H1 (cell line): Measurements from ENCODE around the gene TLCD3A. TPM values are rescaled to one million over a fixed set of nuclear protein-coding genes. Genes with fewer than 3 reads are reported as not detected.

Experiments
- CTCF ChIA-PET: fragments of 300-600 bp; sonication (Branson Sonifier 250); formaldehyde crosslinking; loops from one replicate; lab custom pipeline; 2021; ENCODE audit not compliant: partially characterized antibody; lab: Charles Lee
- POLR2A ChIA-PET: fragments of 300-600 bp; sonication (Branson Sonifier 250); formaldehyde crosslinking; loops from one replicate; lab custom pipeline; 2021; ENCODE audit warnings: inconsistent platforms; ENCODE audit not compliant: partially characterized antibody; lab: Charles Lee
- DNase-seq, 2 experiments: peaks; one replicate each; pipeline versions ENCODE4 v3.0.0 to v3.0.0-alpha.2; 2010 to 2022; ENCODE audit warnings: low spot score in 2 of 2, low read depth in 1 of 2, mixed read lengths in 1 of 2
- FAIRE-seq: peaks from 2 replicates; lab custom pipeline; 2011; peaks lifted over from hg19 to GRCh38; lab: Jason Lieb, UNC
- H2AFZ ChIP-seq: 2 replicates; pipeline ENCODE4 v1.8.1; 2012; ENCODE audit warnings: low read length, inconsistent platforms
- H2AK5ac ChIP-seq: 2 replicates; pipeline ENCODE4 v1.6.1; 2013; ENCODE audit warnings: low read depth, low read length
- H2BK120ac ChIP-seq: replicated peaks from 2 replicates; pipeline ENCODE3; 2013; ENCODE audit warnings: low read depth, low read length, inconsistent platforms
- H2BK12ac ChIP-seq: 2 replicates; pipeline ENCODE4 v1.6.1; 2013; ENCODE audit warnings: low read depth, low read length
- H2BK15ac ChIP-seq: 2 replicates; pipeline ENCODE4 v1.6.1; 2013; ENCODE audit warnings: low read length
- H2BK20ac ChIP-seq: 2 replicates; pipeline ENCODE4 v1.6.1; 2013; ENCODE audit warnings: low read length
- H2BK5ac ChIP-seq: 2 replicates; pipeline ENCODE4 v1.6.1; 2013; ENCODE audit warnings: low read depth, low read length
- H3K14ac ChIP-seq: 2 replicates; pipeline ENCODE4 v1.6.1; 2013; ENCODE audit warnings: inconsistent platforms; ENCODE audit not compliant: insufficient read length
- H3K18ac ChIP-seq: 2 replicates; pipeline ENCODE4 v1.6.1; 2013; ENCODE audit warnings: low read length; ENCODE audit errors: extremely low read depth
- H3K23ac ChIP-seq: 2 replicates; pipeline ENCODE4 v1.6.1; 2013; ENCODE audit warnings: inconsistent platforms; ENCODE audit not compliant: insufficient read length
- H3K23me2 ChIP-seq: 2 replicates; pipeline ENCODE4 v1.6.1; 2013; ENCODE audit warnings: low read depth, low read length
- H3K27ac ChIP-seq: 2 replicates; pipeline ENCODE4 v1.6.1; 2011; ENCODE audit warnings: low read depth, low read length, inconsistent platforms
- H3K27me3 ChIP-seq, 4 experiments: replicated peaks in 1 of 4; 1 replicate in 1 of 4; 2 replicates in 3 of 4; pipeline versions ENCODE4 v1.6.1 to v1.8.1; 2011 to 2013; ENCODE audit warnings: low read length in 3 of 4, mild to moderate bottlenecking in 3 of 4, inconsistent platforms in 2 of 4, mixed read lengths in 2 of 4, moderate library complexity in 1 of 4; ENCODE audit not compliant: control insufficient read depth in 3 of 4, insufficient read depth in 3 of 4; ENCODE audit errors: extremely low read depth in 1 of 4
- H3K36me3 ChIP-seq, 4 experiments: 2 replicates each; pipeline versions ENCODE4 v1.6.1 to v1.8.1; 2011 to 2013; ENCODE audit warnings: mild to moderate bottlenecking in 4 of 4, low read length in 3 of 4, moderate library complexity in 2 of 4, control low read depth in 1 of 4, inconsistent platforms in 1 of 4; ENCODE audit not compliant: insufficient read depth in 4 of 4, control insufficient read depth in 2 of 4
- H3K4ac ChIP-seq: replicated peaks from 2 replicates; pipeline ENCODE3; 2013; ENCODE audit warnings: low read length, low read depth, mixed read lengths, inconsistent platforms; ENCODE audit not compliant: insufficient read length
- H3K4me1 ChIP-seq, 4 experiments: replicated peaks in 1 of 4; 1 replicate in 1 of 4; 2 replicates in 3 of 4; pipeline versions ENCODE4 v1.6.1 to v1.8.1; 2011 to 2013; ENCODE audit warnings: low read length in 3 of 4, inconsistent platforms in 2 of 4, mixed read lengths in 1 of 4; ENCODE audit not compliant: insufficient read depth in 4 of 4, control insufficient read depth in 3 of 4
- H3K4me2 ChIP-seq, 2 experiments: 2 replicates each; pipeline versions ENCODE4 v1.6.1 to v1.8.1; 2011 to 2013; ENCODE audit warnings: low read depth in 2 of 2, low read length in 2 of 2, control low read depth in 1 of 2, inconsistent platforms in 1 of 2, mild to moderate bottlenecking in 1 of 2; ENCODE audit not compliant: insufficient read depth in 1 of 2
- H3K4me3 ChIP-seq, 4 experiments: fragments of 200-600, 300-600 bp in 1 of 4; sonication (generic), shearing (Covaris generic), sonication (Bioruptor Twin) in 1 of 4; 2 replicates each; pipeline versions ENCODE4 v1.5.1 to v1.8.1; 2011 to 2016; ENCODE audit warnings: low read length in 4 of 4, low read depth in 3 of 4, control low read depth in 2 of 4, inconsistent platforms in 2 of 4, mild to moderate bottlenecking in 2 of 4, mixed read lengths in 1 of 4, moderate library complexity in 1 of 4; ENCODE audit not compliant: insufficient read depth in 2 of 4; ENCODE audit errors: extremely low read depth in 1 of 4
- H3K56ac ChIP-seq: replicated peaks from 2 replicates; pipeline ENCODE3; 2013; ENCODE audit warnings: low read depth, mild to moderate bottlenecking, mixed read lengths, low read length, inconsistent platforms; ENCODE audit not compliant: insufficient read length
- H3K79me1 ChIP-seq: 2 replicates; pipeline ENCODE4 v1.6.1; 2013; ENCODE audit warnings: low read depth, low read length, control low read depth
- H3K79me2 ChIP-seq, 2 experiments: 2 replicates each; pipeline versions ENCODE4 v1.6.1 to v1.8.1; 2012 to 2013; ENCODE audit warnings: low read length in 2 of 2, mild to moderate bottlenecking in 2 of 2, inconsistent platforms in 1 of 2; ENCODE audit not compliant: insufficient read depth in 2 of 2, control insufficient read depth in 1 of 2
- H3K9ac ChIP-seq, 4 experiments: replicated peaks in 1 of 4; 1 replicate in 1 of 4; 2 replicates in 3 of 4; pipeline versions ENCODE4 v1.6.1 to v1.8.1; 2011 to 2013; ENCODE audit warnings: low read depth in 3 of 4, low read length in 3 of 4, control low read depth in 2 of 4, mild to moderate bottlenecking in 2 of 4, moderate library complexity in 2 of 4, inconsistent platforms in 1 of 4; ENCODE audit errors: extremely low read depth in 1 of 4
- H3K9me3 ChIP-seq, 2 experiments: 2 replicates each; pipeline versions ENCODE4 v1.6.1 to v1.8.1; 2012 to 2013; ENCODE audit warnings: mild to moderate bottlenecking in 2 of 2, moderate library complexity in 2 of 2, control low read depth in 1 of 2, inconsistent platforms in 1 of 2, low read depth in 1 of 2, low read length in 1 of 2, mixed read lengths in 1 of 2; ENCODE audit not compliant: insufficient read depth in 2 of 2
- H4K20me1 ChIP-seq, 2 experiments: replicated peaks in 1 of 2; 2 replicates each; pipeline versions ENCODE3 to v1.8.1; 2011 to 2013; ENCODE audit warnings: inconsistent platforms in 2 of 2, low read length in 2 of 2, mild to moderate bottlenecking in 1 of 2; ENCODE audit not compliant: insufficient read depth in 2 of 2, control insufficient read depth in 1 of 2
- H4K5ac ChIP-seq: 2 replicates; pipeline ENCODE4 v1.6.1; 2013; ENCODE audit warnings: low read length, low read depth, mixed read lengths, inconsistent platforms; ENCODE audit not compliant: insufficient read length
- H4K8ac ChIP-seq: 2 replicates; pipeline ENCODE4 v1.8.0; 2013; ENCODE audit warnings: mild to moderate bottlenecking, moderate library complexity, low read length, inconsistent platforms; ENCODE audit not compliant: insufficient read depth; ENCODE audit errors: extremely low read depth
- H4K91ac ChIP-seq: replicated peaks from 2 replicates; pipeline ENCODE3; 2013; ENCODE audit warnings: low read length, mixed read lengths, inconsistent platforms; ENCODE audit not compliant: insufficient read length
- CBX8 ChIP-seq: fragments of 300-800, 300-1000 bp; sonication (generic); IDR thresholded peaks from 2 replicates; pipeline ENCODE4 v1.7.1; 2016; ENCODE audit warnings: low read depth, low read length, borderline replicate concordance
- CHD1 ChIP-seq: IDR thresholded peaks from 2 replicates; pipeline ENCODE4 v1.6.1; 2012; ENCODE audit warnings: low read depth, low read length, improper control_type of control experiment
- NRF1 ChIP-seq: IDR thresholded peaks from 2 replicates; pipeline ENCODE4 v1.6.1; 2011; ENCODE audit warnings: mild to moderate bottlenecking, low read depth, low read length, improper control_type of control experiment
- RFX5 ChIP-seq: IDR thresholded peaks from 2 replicates; pipeline ENCODE4 v1.6.1; 2011; ENCODE audit warnings: low read depth, low read length, improper control_type of control experiment, borderline replicate concordance
- SIRT6 ChIP-seq: IDR thresholded peaks from one replicate; pipeline ENCODE4 v1.7.1; 2012; ENCODE audit warnings: low read length, inconsistent platforms
- SUZ12 ChIP-seq: fragments of 200-600 bp; sonication (generic); IDR thresholded peaks from 2 replicates; pipeline ENCODE4 v1.6.1; 2012; ENCODE audit warnings: mild to moderate bottlenecking, inconsistent platforms, low read length, moderate library complexity, mixed read lengths
- TAF7 ChIP-seq: optimal IDR thresholded peaks from 2 replicates; pipeline ENCODE3; 2011; ENCODE audit warnings: low read depth, mild to moderate bottlenecking, inconsistent platforms, low read length, moderate library complexity, borderline replicate concordance
- YY1 ChIP-seq: IDR thresholded peaks from 2 replicates; pipeline ENCODE4 v1.6.1; 2011; ENCODE audit warnings: low read depth, mild to moderate bottlenecking, low read length
- WGBS, 2 experiments: shearing (Covaris generic) in 1 of 2; methylation state at CpG; one replicate each; pipeline versions ENCODE4 v1.1.6 to v1.1.7; 2013 to 2015; ENCODE audit warnings: low lambda C conversion rate in 2 of 2, mixed read lengths in 2 of 2, inconsistent platforms in 1 of 2, low coverage in 1 of 2, missing lambda C conversion rate in 1 of 2; ENCODE audit not compliant: insufficient replicate concordance in 2 of 2, insufficient coverage in 1 of 2, insufficient read length in 1 of 2; ENCODE audit errors: extremely low coverage in 1 of 2, missing lambda C conversion rate in 1 of 2; 5-methylcytosine and 5-hydroxymethylcytosine counted together
- polyA plus RNA-seq, 7 experiments: library from polyadenylated mRNA; depleted of rRNA in 3 of 7; stranded (reverse) in 5 of 7; unstranded in 2 of 7; fragments of >200 nt in 5 of 7; fragments of 200-250 nt in 2 of 7; gene quantifications; 1 replicate in 5 of 7; 2 replicates in 1 of 7; 4 replicates in 1 of 7; pipeline versions ENCODE4 v1.2.1 to v1.2.3, GENCODE V29; 2011 to 2013; ENCODE audit warnings: missing spikeins in 2 of 7, mixed read lengths in 2 of 7
- total RNA-seq: library from RNA; stranded (reverse); fragmentation: NEBNext Ultra II Directional; extraction: Animal tissue kit (Norgen Biotek cat#: 25700); gene quantifications from 2 replicates; pipeline ENCODE4 v1.2.1, GENCODE V29; 2021
- TF ChIP-seq, protein P1 (sequence below): IDR thresholded peaks from 2 replicates; pipeline ENCODE4 v1.6.1; 2011; ENCODE audit warnings: low read length, improper control_type of control experiment
- TF ChIP-seq, protein P2 (sequence below), 3 experiments: IDR thresholded peaks; 1 replicate in 2 of 3; 2 replicates in 1 of 3; pipeline versions ENCODE4 v1.5.1 to v1.6.1; 2011; ENCODE audit warnings: low read length in 3 of 3, mild to moderate bottlenecking in 3 of 3, inconsistent platforms in 2 of 3, low read depth in 1 of 3, moderate library complexity in 1 of 3; ENCODE audit not compliant: insufficient read depth in 1 of 3; ENCODE audit errors: control extremely low read depth in 1 of 3

Gene TLCD3A
- total and polyA plus RNA-seq, 2 of the 8 experiments (the other 6 are each of a cell fraction or from before 2014, with no cell fraction given) = 26.1 to 48.8 TPM

DNA sequence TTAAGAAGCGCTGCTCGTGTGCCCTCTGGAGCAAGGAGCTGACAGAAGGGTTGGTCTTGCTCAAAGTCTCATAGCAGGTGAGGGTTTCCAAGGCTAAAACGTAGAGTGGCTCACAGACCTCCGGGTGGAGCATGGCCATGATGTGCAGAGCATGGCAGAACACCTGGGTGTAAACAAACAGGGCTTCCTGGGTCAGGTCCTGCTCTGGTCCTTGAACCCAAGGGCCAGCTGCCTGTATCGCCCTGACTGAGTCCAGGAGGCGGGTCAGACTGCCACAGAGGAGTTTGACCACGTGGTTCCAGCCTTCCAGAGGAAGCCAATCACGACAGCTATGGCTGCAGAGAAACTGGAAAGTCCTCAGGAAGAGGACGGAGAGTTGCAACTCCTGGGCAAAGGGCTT is 12.5 kb downstream of the TLCD3A start:
- no peaks in the 10 kb centered on the region; the same call in 1 of the 2 replicates for H3K23me2 ChIP-seq
- H3K36me3 ChIP-seq = peaks cover 41 to 89% (median 59%) of the 10 kb centered on the region in 4 experiments
- no peak overlapping the region for H2AFZ ChIP-seq
- H3K4me3 ChIP-seq = no peak overlapping the region
- H3K4me1 ChIP-seq = no peaks in the 10 kb centered on the region
- no peak overlapping the region for H3K23ac ChIP-seq
- WGBS, 2 experiments = 83% methylated on average over 9 of the region's 9 CpGs; no CpG with 5 or more reads in 1 of the 2 experiments
- no peak overlapping the region for H4K91ac ChIP-seq
- no peak overlapping the region for H2BK20ac ChIP-seq
- H3K56ac ChIP-seq = no peak overlapping the region
- no peak overlapping the region for H2BK12ac ChIP-seq
- CTCF ChIA-PET = interaction anchor here (0.7 to 1.3 kb wide), 3 partner anchors 10 to 303 kb away, joined by 3 read pairs; no protein-coding TSS in a partner anchor
- POLR2A ChIA-PET = interaction anchor here (0.6 to 3.9 kb wide), 4 partner anchors 8 to 543 kb away, joined by 3 to 15 read pairs (median 3); partner anchors contain the start of gene NXN
- no peak overlapping the region for H4K8ac ChIP-seq
- H3K4me2 ChIP-seq = no peak overlapping the region
- peaks cover 4 to 7% of the 10 kb centered on the region in 2 experiments; a peak in 2 of 4 replicates for H3K9me3 ChIP-seq
- peaks cover 15% of the 10 kb centered on the region for H3K79me1 ChIP-seq
- H3K14ac ChIP-seq = no peak overlapping the region
- H3K18ac ChIP-seq = no peak overlapping the region
- DNase-seq = no peak
- H2BK5ac ChIP-seq = no peak overlapping the region
- TF ChIP-seq SIRT6 (no peak), CBX8 (no peak), YY1 (no peak), SUZ12 (no peak), RFX5 (no peak), NRF1 (no peak), TAF7 (no peak), CHD1 (no peak)
- TF ChIP-seq, protein P1, sequence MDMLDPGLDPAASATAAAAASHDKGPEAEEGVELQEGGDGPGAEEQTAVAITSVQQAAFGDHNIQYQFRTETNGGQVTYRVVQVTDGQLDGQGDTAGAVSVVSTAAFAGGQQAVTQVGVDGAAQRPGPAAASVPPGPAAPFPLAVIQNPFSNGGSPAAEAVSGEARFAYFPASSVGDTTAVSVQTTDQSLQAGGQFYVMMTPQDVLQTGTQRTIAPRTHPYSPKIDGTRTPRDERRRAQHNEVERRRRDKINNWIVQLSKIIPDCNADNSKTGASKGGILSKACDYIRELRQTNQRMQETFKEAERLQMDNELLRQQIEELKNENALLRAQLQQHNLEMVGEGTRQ = no peak
- TF ChIP-seq, protein P2, sequence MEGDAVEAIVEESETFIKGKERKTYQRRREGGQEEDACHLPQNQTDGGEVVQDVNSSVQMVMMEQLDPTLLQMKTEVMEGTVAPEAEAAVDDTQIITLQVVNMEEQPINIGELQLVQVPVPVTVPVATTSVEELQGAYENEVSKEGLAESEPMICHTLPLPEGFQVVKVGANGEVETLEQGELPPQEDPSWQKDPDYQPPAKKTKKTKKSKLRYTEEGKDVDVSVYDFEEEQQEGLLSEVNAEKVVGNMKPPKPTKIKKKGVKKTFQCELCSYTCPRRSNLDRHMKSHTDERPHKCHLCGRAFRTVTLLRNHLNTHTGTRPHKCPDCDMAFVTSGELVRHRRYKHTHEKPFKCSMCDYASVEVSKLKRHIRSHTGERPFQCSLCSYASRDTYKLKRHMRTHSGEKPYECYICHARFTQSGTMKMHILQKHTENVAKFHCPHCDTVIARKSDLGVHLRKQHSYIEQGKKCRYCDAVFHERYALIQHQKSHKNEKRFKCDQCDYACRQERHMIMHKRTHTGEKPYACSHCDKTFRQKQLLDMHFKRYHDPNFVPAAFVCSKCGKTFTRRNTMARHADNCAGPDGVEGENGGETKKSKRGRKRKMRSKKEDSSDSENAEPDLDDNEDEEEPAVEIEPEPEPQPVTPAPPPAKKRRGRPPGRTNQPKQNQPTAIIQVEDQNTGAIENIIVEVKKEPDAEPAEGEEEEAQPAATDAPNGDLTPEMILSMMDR (IDR thresholded peaks at IDR 0.05; ENCODE audit: control extremely low read depth in 1 of 3, insufficient read depth in 1 of 3, low read depth in 1 of 3, low read length in 3 of 3) = no peak
- TF ChIP-seq, all 59 proteins: peak for 0
- no peak overlapping the region for H2AK5ac ChIP-seq
- H2BK15ac ChIP-seq = no peak overlapping the region
- peaks cover 3 to 29% of the 10 kb centered on the region in 2 experiments; a peak in 3 of 4 replicates for H3K79me2 ChIP-seq
- peaks cover 3 to 40% of the 10 kb centered on the region in 2 experiments for H4K20me1 ChIP-seq
- H3K27ac ChIP-seq = no peak overlapping the region
- H3K9ac ChIP-seq = no peak overlapping the region
- H4K5ac ChIP-seq = no peak overlapping the region
- no peaks in the 10 kb centered on the region for H3K27me3 ChIP-seq
- no peak for FAIRE-seq
- no peak overlapping the region for H2BK120ac ChIP-seq
- no peak overlapping the region for H3K4ac ChIP-seq
